Astrocyte (in vitro differentiated cells and primary cell): Measurements from ENCODE around the gene PXDN.

Experiments
- CTCF ChIP-seq: IDR thresholded peaks from 2 replicates; pipeline ENCODE4 v1.5.1; 2011; ENCODE audit warnings: low read depth, mild to moderate bottlenecking, inconsistent platforms, low read length, moderate library complexity; ENCODE audit not compliant: insufficient read depth
- EZH2 ChIP-seq: IDR thresholded peaks from 2 replicates; pipeline ENCODE4 v1.6.1; 2012; ENCODE audit warnings: mild to moderate bottlenecking, low read length, inconsistent platforms; ENCODE audit not compliant: insufficient read depth

DNA sequence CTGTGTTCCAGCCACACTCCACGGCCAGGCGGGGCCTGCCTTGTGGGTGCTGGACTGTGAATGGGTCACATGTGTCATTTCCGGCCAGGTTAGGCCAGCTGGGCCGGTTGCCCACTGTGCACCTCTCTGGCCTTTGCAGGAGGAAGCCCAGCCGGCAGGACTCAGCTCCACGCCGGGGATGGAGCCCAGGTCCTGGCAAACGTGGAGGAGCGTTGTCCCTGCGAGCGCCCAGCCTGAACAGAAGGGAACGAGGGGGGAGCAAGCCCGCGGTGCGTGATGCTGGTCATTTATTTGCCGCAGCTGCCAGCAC lies 152.9 kb downstream of the PXDN start:
- no peak for TF ChIP-seq CTCF
- no peak for TF ChIP-seq EZH2
